Measurements from ENCODE around the gene TMEM131L.
"Not testable (repeated sequence)": the region's sequence is repeated elsewhere in the genome, so short reads cannot be mapped to it uniquely, and the experiment has no call there.

The TMEM131L gene

DNA sequence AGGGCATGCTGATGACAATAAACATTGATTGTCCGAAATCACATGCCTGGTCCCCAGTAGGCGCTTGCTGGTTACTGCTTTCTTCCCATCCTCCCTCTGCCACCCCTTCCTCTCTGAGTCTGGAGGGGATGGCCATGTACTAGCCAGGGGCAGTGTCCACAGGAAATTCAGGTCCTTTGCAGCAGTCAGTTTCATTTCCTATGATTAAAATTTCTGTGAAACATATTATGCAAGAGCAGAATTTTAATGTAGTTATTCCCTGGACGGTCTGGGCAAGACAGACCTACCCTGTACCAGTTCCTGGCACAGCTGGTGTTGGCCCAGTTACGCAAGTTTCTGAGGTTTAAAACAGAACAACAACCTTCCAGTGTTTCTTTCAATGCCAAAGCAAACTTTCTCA is 189.8 kb downstream of the TMEM131L start:
- DNase-seq = no peak

DNA sequence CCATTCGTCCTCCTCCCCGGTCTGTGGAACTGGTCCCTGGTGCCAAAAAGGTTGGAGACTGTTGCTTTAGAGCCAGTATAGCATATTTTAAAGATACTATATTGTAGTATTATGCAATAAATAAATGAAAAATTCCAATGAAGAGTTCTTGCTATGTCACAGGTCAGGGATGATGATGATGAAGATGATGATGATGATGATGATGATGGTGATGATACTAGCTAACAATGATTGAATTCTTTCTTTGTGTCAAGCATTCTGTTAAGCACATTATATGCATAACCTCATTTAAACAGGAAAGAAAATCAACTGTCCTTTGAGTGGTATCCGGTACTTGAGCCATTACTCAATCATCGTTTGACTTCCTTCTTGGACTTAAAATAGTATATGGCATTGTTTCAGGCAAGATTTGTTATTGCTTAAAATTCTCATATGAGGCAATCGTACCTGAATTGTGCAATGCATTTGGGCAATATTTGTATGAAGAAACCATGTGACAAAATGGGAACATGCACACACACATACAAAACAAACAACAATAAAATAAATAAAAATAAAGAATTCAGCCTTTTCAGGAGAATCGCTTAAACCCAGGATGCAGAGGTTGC is 195.2 kb downstream of the TMEM131L start:
- DNase-seq = no peak

- no peak for DNase-seq
Measured at GRCh38 chr4:153661908-153662307, 195.7 kb downstream of the TMEM131L start.

GRCh38 chr4:153663667-153664066 is 197.5 kb downstream of the TMEM131L start:
- DNase-seq = no peak

- not testable (repeated sequence) for DNase-seq
Measured at GRCh38 chr4:153666505-153666904, 200.3 kb downstream of the TMEM131L start.

DNA sequence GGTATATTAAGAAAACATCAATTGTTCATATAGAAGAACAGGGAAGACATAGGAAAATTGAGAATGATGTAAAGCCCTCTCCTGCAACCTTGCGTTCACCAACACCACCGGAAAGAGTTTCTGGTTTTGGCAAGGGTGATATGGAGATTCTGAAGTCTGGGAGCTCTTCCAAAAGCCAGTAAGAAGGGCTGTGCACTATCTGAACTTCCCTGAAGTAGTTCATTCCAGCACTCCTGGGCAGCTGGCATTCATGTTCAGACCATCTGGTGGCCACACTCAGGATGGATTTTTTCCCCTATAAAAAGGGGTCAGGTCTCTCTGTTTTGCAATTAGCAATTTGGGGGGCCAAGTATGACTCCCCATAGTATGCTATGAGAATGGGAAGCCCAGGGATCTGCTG is 202.5 kb downstream of the TMEM131L start:
- no peak for DNase-seq

GRCh38 chr4:153669838-153670237 is 203.7 kb downstream of the TMEM131L start:
- no peak for DNase-seq

- peak; percentile 35 for DNase-seq
Measured at GRCh38 chr4:153676486-153676885, 210.3 kb downstream of the TMEM131L start.

DNA sequence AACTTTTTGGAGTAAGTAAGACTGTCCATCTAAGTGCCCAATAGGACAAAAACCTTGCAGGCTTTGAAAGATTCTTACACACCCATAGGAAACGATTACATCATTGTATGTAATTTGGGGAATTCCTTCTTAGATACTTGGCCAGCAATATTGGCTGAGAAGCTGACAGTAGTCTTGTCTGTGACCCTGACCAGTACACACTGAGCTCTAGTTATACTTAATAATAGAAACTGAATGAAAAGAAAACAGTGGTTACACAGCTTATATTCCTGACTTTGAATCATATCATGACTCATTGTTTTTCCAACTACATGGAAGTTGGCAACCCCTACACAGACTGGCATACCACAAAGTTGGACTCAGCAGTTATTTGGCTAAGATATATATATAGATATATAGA is 210.8 kb downstream of the TMEM131L start:
- peak; percentile 73 for DNase-seq

GRCh38 chr4:153679486-153679885 is 213.3 kb downstream of the TMEM131L start:
- no peak for DNase-seq

GRCh38 chr4:153683763-153684181 is 217.6 kb downstream of the TMEM131L start:
- no peak for DNase-seq

DNA sequence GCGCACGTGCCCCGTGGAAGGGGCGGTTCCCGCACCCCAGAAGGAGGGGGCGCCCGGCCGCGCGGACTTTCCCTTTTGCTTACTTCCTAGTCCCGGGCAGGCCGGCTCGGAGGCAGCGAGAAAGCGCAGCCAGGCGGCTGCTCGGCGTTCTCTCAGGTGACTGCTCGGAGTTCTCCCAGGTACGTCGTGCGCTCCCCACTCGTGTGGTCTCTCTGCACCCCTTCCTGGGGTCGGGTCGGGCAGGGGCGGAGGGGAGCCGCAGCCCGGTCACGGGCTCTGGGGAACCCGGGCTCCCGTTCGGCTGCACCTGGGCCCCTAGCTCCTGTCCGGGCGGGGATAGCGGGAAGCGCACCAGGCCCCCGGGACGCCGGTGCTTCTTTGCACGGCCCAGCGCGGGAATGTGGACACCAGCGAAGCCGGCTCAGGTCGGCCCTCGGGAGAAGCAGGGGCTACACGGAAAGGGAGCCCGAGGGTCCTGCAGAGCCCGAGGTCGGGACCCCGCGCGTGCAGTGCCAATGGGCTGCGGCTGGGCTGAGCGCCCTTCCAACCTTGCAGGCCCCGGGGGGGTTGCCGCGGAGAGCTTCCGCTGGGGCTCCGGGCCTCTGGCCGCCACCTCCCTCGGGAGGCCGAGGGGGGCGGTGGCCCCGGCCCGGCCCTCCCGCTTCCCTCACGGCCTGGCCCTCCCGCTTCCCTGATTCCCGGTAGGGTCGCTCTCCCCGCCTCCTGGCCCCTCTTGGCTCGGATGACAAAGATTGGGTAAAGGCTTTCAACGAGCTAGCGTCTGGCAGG is 218.2 kb downstream of the TMEM131L start, which contains the start of gene TLR2:
Gene TLR2, plus strand, starts transcription at position 99 of the 789 bp plus-strand sequence. CDS start 18,628 bp downstream, outside the sequence.
- DNase-seq = no peak

DNA sequence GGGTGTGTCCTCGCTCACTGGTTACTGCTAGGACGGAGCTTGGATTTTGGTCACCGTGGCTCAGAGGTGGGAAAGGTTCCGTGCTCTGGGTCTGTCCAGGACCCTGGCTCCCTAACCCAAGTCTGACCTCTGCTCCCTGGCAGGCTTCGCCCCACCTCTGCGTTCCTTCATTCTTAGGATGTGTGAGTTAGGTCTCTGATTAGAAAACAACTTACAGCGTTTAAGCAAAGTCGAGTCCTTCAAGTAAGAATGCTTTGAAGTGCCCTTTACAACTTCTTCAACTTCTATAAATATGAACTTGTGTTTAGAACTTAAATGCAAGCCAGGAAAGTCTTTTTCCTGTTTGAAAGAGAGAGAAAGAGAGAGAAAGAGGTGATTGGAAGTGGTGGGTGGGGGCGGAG is 218.8 kb downstream of the TMEM131L start:
- DNase-seq = no peak
